ENCODE data around the gene HIBCH.
"Not testable (repeated sequence)": the region's sequence is repeated elsewhere in the genome, so short reads cannot be mapped to it uniquely, and the experiment has no call there.

HIBCH gene

DNA sequence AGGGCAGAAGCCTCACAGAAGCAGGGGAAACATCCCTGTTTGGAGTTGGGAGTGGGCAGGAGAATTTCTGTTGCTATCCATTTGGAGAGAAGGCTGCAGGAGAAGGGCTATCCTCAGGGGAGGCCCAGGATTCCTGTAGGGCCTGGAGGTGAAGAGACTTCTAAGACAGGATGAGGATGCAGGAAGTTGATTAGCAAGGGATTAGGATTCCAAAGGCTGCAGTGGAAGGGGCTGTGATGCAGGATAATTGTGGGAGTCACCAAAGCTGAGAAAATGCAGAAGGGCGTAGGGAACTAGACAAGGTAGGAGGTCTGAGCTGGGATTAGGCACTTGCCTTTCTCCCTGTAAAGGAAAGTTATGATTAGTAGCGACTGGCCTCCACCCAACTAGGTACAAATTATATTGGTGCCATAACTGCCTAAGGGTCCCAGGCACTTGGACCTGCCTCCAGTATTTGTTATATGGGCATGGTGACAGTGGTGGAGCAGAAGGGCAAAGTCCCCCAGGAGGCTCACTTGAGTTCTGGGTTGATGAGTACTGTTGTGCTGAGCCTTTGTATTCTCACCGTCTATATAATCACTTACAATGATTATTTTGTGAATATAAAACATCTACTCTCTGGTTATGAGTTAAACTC lies 160.7 kb downstream of the HIBCH start:
- TF ChIP-seq ZFX (IDR thresholded peaks at IDR 0.05) = no peak
- no peak for TF ChIP-seq CTCF (conservative IDR thresholded peaks at IDR 0.05)
- H3K27ac ChIP-seq = no peak overlapping the region

GRCh38 chr2:190157613-190158528 lies 161.8 kb downstream of the HIBCH start:
- not testable (repeated sequence) for H3K27ac ChIP-seq

DNA sequence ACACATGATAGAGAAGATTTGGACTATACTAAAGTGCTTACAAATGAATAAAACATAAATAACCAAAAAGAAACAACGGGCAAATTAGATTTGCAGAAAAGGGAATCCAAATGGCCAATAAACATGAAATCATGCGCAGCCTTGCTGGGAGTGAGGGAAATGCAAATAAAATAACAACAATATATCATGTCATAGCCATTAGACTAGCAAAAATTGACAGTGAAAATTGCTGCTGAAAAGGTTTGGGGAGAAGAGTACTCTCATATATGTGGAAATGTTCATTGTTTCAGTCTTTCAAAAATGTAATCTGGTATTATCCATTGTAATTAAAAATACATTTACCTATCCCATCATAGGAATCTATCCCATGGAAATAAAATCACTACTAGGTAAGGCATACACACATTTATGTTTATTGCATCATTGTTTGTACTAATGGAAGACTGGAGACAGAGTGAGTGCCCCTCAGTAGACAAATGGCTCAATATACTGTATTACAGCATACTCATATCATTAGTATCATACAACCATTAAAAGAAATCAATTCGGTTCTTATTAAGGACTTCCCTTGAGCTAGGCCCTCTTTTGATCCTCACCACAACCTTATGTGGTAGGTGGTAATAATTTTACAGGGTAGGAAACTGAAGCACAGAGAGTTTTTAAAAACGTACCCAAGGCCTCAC lies 163.0 kb downstream of the HIBCH start:
- H3K27ac ChIP-seq = no peak overlapping the region
- TF ChIP-seq ZFX (IDR thresholded peaks at IDR 0.05) (no peak), CTCF (conservative IDR thresholded peaks at IDR 0.05) (no peak)
